ENCODE measurements around the gene RBM4.

Gene RBM4

GRCh38 chr11:66691311-66691980 is 52.9 kb downstream of the RBM4 start:
- Histone ChIP-seq H4K20me1 (ENCODE audit: insufficient read depth, low read length) (no peaks in the 10 kb centered on the region), H3K36me3 (ENCODE audit: insufficient read depth, low read length) (peaks cover 49% of the 10 kb centered on the region), H3K9ac (ENCODE audit: low read length) (no peak overlapping the region), H2AFZ (ENCODE audit: low read length) (no peak overlapping the region), H3K27ac (ENCODE audit: low read depth, low read length, poor library complexity, severe bottlenecking) (no peak overlapping the region), H3K4me1 (ENCODE audit: insufficient read depth, low read length, severe bottlenecking) (peaks cover 6% of the 10 kb centered on the region), H3K4me2 (ENCODE audit: low read length) (no peak overlapping the region), H3K9me2 (ENCODE audit: low read depth, low read length) (no peaks in the 10 kb centered on the region), H3F3A (ENCODE audit: insufficient read depth, low read length) (no peaks in the 10 kb centered on the region), H3K9me3 (ENCODE audit: low read length) (no peaks in the 10 kb centered on the region), H3K4me3 (ENCODE audit: low read depth, low read length, poor library complexity, severe bottlenecking) (no peak overlapping the region), H3K27me3 (ENCODE audit: insufficient read depth, low read length) (no peaks in the 10 kb centered on the region), H3K79me2 (ENCODE audit: insufficient read depth, low read length) (no peaks in the 10 kb centered on the region)
- TF ChIP-seq, protein P1, sequence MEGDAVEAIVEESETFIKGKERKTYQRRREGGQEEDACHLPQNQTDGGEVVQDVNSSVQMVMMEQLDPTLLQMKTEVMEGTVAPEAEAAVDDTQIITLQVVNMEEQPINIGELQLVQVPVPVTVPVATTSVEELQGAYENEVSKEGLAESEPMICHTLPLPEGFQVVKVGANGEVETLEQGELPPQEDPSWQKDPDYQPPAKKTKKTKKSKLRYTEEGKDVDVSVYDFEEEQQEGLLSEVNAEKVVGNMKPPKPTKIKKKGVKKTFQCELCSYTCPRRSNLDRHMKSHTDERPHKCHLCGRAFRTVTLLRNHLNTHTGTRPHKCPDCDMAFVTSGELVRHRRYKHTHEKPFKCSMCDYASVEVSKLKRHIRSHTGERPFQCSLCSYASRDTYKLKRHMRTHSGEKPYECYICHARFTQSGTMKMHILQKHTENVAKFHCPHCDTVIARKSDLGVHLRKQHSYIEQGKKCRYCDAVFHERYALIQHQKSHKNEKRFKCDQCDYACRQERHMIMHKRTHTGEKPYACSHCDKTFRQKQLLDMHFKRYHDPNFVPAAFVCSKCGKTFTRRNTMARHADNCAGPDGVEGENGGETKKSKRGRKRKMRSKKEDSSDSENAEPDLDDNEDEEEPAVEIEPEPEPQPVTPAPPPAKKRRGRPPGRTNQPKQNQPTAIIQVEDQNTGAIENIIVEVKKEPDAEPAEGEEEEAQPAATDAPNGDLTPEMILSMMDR (IDR thresholded peaks at IDR 0.05; ENCODE audit: low read length): no peak
- TF ChIP-seq EZH2 (IDR thresholded peaks at IDR 0.05; ENCODE audit: borderline replicate concordance, low read length): no peak

- H3K9ac ChIP-seq (ENCODE audit: low read length): no peak overlapping the region
- no peaks in the 10 kb centered on the region for H4K20me1 ChIP-seq (ENCODE audit: insufficient read depth, low read length)
- H3K9me3 ChIP-seq (ENCODE audit: low read length): no peaks in the 10 kb centered on the region
- no peak overlapping the region for H3K27ac ChIP-seq (ENCODE audit: low read depth, low read length, poor library complexity, severe bottlenecking)
- no peaks in the 10 kb centered on the region for H3K79me2 ChIP-seq (ENCODE audit: insufficient read depth, low read length)
- H3K4me2 ChIP-seq (ENCODE audit: low read length): no peak overlapping the region
- H3K9me2 ChIP-seq (ENCODE audit: low read depth, low read length): no peaks in the 10 kb centered on the region
- H3F3A ChIP-seq (ENCODE audit: insufficient read depth, low read length): no peaks in the 10 kb centered on the region
- TF ChIP-seq, protein P1 (IDR thresholded peaks at IDR 0.05; ENCODE audit: low read length): no peak
- TF ChIP-seq EZH2 (IDR thresholded peaks at IDR 0.05; ENCODE audit: borderline replicate concordance, low read length): no peak
- peaks cover 8% of the 10 kb centered on the region for H3K4me1 ChIP-seq (ENCODE audit: insufficient read depth, low read length, severe bottlenecking)
- H3K4me3 ChIP-seq (ENCODE audit: low read depth, low read length, poor library complexity, severe bottlenecking): no peak overlapping the region
- H2AFZ ChIP-seq (ENCODE audit: low read length): no peak overlapping the region
- no peaks in the 10 kb centered on the region for H3K27me3 ChIP-seq (ENCODE audit: insufficient read depth, low read length)
- peaks cover 46% of the 10 kb centered on the region for H3K36me3 ChIP-seq (ENCODE audit: insufficient read depth, low read length)
These were observed 53.9 kb downstream of the RBM4 start for GRCh38 chr11:66692446-66692845.

- H3K79me2 ChIP-seq (ENCODE audit: insufficient read depth, low read length): no peaks in the 10 kb centered on the region
- peaks cover 8% of the 10 kb centered on the region for H3K4me1 ChIP-seq (ENCODE audit: insufficient read depth, low read length, severe bottlenecking)
- no peak overlapping the region for H2AFZ ChIP-seq (ENCODE audit: low read length)
- H3K9me2 ChIP-seq (ENCODE audit: low read depth, low read length): no peaks in the 10 kb centered on the region
- no peak overlapping the region for H3K27ac ChIP-seq (ENCODE audit: low read depth, low read length, poor library complexity, severe bottlenecking)
- H3F3A ChIP-seq (ENCODE audit: insufficient read depth, low read length): no peaks in the 10 kb centered on the region
- H3K27me3 ChIP-seq (ENCODE audit: insufficient read depth, low read length): no peaks in the 10 kb centered on the region
- no peaks in the 10 kb centered on the region for H4K20me1 ChIP-seq (ENCODE audit: insufficient read depth, low read length)
- H3K4me2 ChIP-seq (ENCODE audit: low read length): no peak overlapping the region
- no peaks in the 10 kb centered on the region for H3K9me3 ChIP-seq (ENCODE audit: low read length)
- no peak overlapping the region for H3K4me3 ChIP-seq (ENCODE audit: low read depth, low read length, poor library complexity, severe bottlenecking)
- no peak for TF ChIP-seq EZH2 (IDR thresholded peaks at IDR 0.05; ENCODE audit: borderline replicate concordance, low read length)
- TF ChIP-seq, protein P1 (IDR thresholded peaks at IDR 0.05; ENCODE audit: low read length): no peak
- H3K36me3 ChIP-seq (ENCODE audit: insufficient read depth, low read length): peaks cover 46% of the 10 kb centered on the region
- no peak overlapping the region for H3K9ac ChIP-seq (ENCODE audit: low read length)
These were observed 54.4 kb downstream of the RBM4 start for GRCh38 chr11:66692871-66693331.

All from OCI-LY1 (cell line).